Measurements from ENCODE around the gene DENND4A.
"Not testable (repeated sequence)": the region's sequence is repeated elsewhere in the genome, so short reads cannot be mapped to it uniquely, and the experiment has no call there.

Gene DENND4A

GRCh38 chr15:65787260-65787659, 4.8 kb downstream of the DENND4A start:
- no peak for DNase-seq

GRCh38 chr15:65785151-65785550, 6.9 kb downstream of the DENND4A start:
- DNase-seq, result no peak

GRCh38 chr15:65783872-65784271, 8.2 kb downstream of the DENND4A start:
- DNase-seq, result no peak

- DNase-seq, result no peak
Observed at GRCh38 chr15:65782096-65782495, 10.0 kb downstream of the DENND4A start.

- not testable (repeated sequence) for DNase-seq
Observed at GRCh38 chr15:65778701-65779100, 13.4 kb downstream of the DENND4A start.

- DNase-seq, result no peak
Observed at GRCh38 chr15:65778269-65778668, 13.8 kb downstream of the DENND4A start.

GRCh38 chr15:65777843-65778242, 14.2 kb downstream of the DENND4A start:
- DNase-seq, result no peak

- no peak for DNase-seq
Observed at GRCh38 chr15:65777053-65777452, 15.0 kb downstream of the DENND4A start.

- no peak for DNase-seq
Observed at GRCh38 chr15:65773386-65774111, 18.5 kb downstream of the DENND4A start.

- DNase-seq, result no peak
Observed at GRCh38 chr15:65772930-65773329, 19.2 kb downstream of the DENND4A start.

- no peak for DNase-seq
Observed at GRCh38 chr15:65771870-65772269, 20.2 kb downstream of the DENND4A start.

- DNase-seq, result no peak
Observed at GRCh38 chr15:65769482-65769881, 22.6 kb downstream of the DENND4A start.

GRCh38 chr15:65767895-65768294, 24.2 kb downstream of the DENND4A start:
- DNase-seq, result no peak

- no peak for DNase-seq
Observed at GRCh38 chr15:65767264-65767595, 24.9 kb downstream of the DENND4A start.

GRCh38 chr15:65766422-65767263, 25.4 kb downstream of the DENND4A start:
- DNase-seq, result peak; percentile 41

- DNase-seq, result no peak
Observed at GRCh38 chr15:65765106-65765505, 27.0 kb downstream of the DENND4A start.

GRCh38 chr15:65762914-65763787, 28.9 kb downstream of the DENND4A start:
- DNase-seq, result no peak

- DNase-seq, result no peak
Observed at GRCh38 chr15:65762399-65762798, 29.7 kb downstream of the DENND4A start.

- no peak for DNase-seq
Observed at GRCh38 chr15:65761210-65761926, 30.7 kb downstream of the DENND4A start.

GRCh38 chr15:65759441-65759840, 32.7 kb downstream of the DENND4A start:
- DNase-seq, result no peak

- DNase-seq, result no peak
Observed at GRCh38 chr15:65758242-65758641, 33.9 kb downstream of the DENND4A start.

GRCh38 chr15:65757256-65757655, 34.8 kb downstream of the DENND4A start:
- no peak for DNase-seq
